IPS-15b (cell line): Measurements from ENCODE around the gene ZNF555.

Experiments
- H3K27me3 ChIP-seq: one replicate; pipeline ENCODE4 v1.6.1; 2013; ENCODE audit warnings: low read length; ENCODE audit not compliant: control insufficient read depth, insufficient read depth
- H3K36me3 ChIP-seq: one replicate; pipeline ENCODE4 v1.6.1; 2013; ENCODE audit warnings: low read length; ENCODE audit not compliant: control insufficient read depth, insufficient read depth
- H3K4me1 ChIP-seq: one replicate; pipeline ENCODE4 v1.6.1; 2013; ENCODE audit warnings: mild to moderate bottlenecking, low read length; ENCODE audit not compliant: control insufficient read depth, insufficient read depth
- H3K4me3 ChIP-seq: one replicate; pipeline ENCODE4 v1.5.1; 2013; ENCODE audit warnings: low read depth, low read length
- H3K9ac ChIP-seq: one replicate; pipeline ENCODE4 v1.6.1; 2013; ENCODE audit warnings: low read depth, mild to moderate bottlenecking, low read length
- H3K9me3 ChIP-seq: one replicate; pipeline ENCODE4 v1.6.1; 2013; ENCODE audit warnings: mild to moderate bottlenecking, low read length; ENCODE audit not compliant: control insufficient read depth, insufficient read depth

ZNF555 gene

GRCh38 chr19:2846180-2846894 is 5.1 kb downstream of the ZNF555 start:
- Histone ChIP-seq H3K27me3 (peaks cover 3% of the 10 kb centered on the region), H3K9me3 (peaks cover 12% of the 10 kb centered on the region), H3K4me3 (no peak overlapping the region), H3K36me3 (peaks cover 2% of the 10 kb centered on the region), H3K9ac (no peak overlapping the region), H3K4me1 (peaks cover 2% of the 10 kb centered on the region)

- peaks cover 14% of the 10 kb centered on the region for H3K36me3 ChIP-seq
- peaks cover 19% of the 10 kb centered on the region for H3K9me3 ChIP-seq
- H3K4me1 ChIP-seq, result no peaks in the 10 kb centered on the region
- H3K27me3 ChIP-seq, result no peaks in the 10 kb centered on the region
- no peak overlapping the region for H3K9ac ChIP-seq
- no peak overlapping the region for H3K4me3 ChIP-seq
These were observed 6.2 kb downstream of the ZNF555 start for GRCh38 chr19:2847507-2847906.

- H3K9me3 ChIP-seq, result peaks cover 30% of the 10 kb centered on the region
- H3K9ac ChIP-seq, result no peak overlapping the region
- H3K4me3 ChIP-seq, result no peak overlapping the region
- no peaks in the 10 kb centered on the region for H3K27me3 ChIP-seq
- H3K4me1 ChIP-seq, result no peaks in the 10 kb centered on the region
- H3K36me3 ChIP-seq, result peaks cover 25% of the 10 kb centered on the region
These were observed 7.3 kb downstream of the ZNF555 start for GRCh38 chr19:2848616-2849015.

- Histone ChIP-seq H3K9me3 (peaks cover 42% of the 10 kb centered on the region), H3K4me1 (no peaks in the 10 kb centered on the region), H3K27me3 (no peaks in the 10 kb centered on the region), H3K36me3 (peaks cover 27% of the 10 kb centered on the region), H3K9ac (no peak overlapping the region), H3K4me3 (no peak overlapping the region)
These were observed 9.1 kb downstream of the ZNF555 start for GRCh38 chr19:2850256-2850925.

- Histone ChIP-seq H3K36me3 (peaks cover 27% of the 10 kb centered on the region), H3K4me3 (no peak overlapping the region), H3K4me1 (no peaks in the 10 kb centered on the region), H3K9ac (no peak overlapping the region), H3K27me3 (no peaks in the 10 kb centered on the region), H3K9me3 (peaks cover 38% of the 10 kb centered on the region)
These were observed 11.3 kb downstream of the ZNF555 start for GRCh38 chr19:2852598-2852997.

GRCh38 chr19:2853015-2853606 is 11.8 kb downstream of the ZNF555 start:
- peaks cover 27% of the 10 kb centered on the region for H3K36me3 ChIP-seq
- peaks cover 38% of the 10 kb centered on the region for H3K9me3 ChIP-seq
- no peaks in the 10 kb centered on the region for H3K4me1 ChIP-seq
- no peak overlapping the region for H3K9ac ChIP-seq
- no peak overlapping the region for H3K4me3 ChIP-seq
- H3K27me3 ChIP-seq, result no peaks in the 10 kb centered on the region

- no peaks in the 10 kb centered on the region for H3K27me3 ChIP-seq
- no peak overlapping the region for H3K4me3 ChIP-seq
- peaks cover 47% of the 10 kb centered on the region for H3K9me3 ChIP-seq
- no peak overlapping the region for H3K9ac ChIP-seq
- H3K4me1 ChIP-seq, result no peaks in the 10 kb centered on the region
- H3K36me3 ChIP-seq, result peaks cover 27% of the 10 kb centered on the region
These were observed 13.6 kb downstream of the ZNF555 start for GRCh38 chr19:2854849-2855248.

GRCh38 chr19:2856457-2857050 is 15.3 kb downstream of the ZNF555 start:
- Histone ChIP-seq H3K4me3 (no peak overlapping the region), H3K27me3 (no peaks in the 10 kb centered on the region), H3K4me1 (no peaks in the 10 kb centered on the region), H3K9ac (no peak overlapping the region), H3K36me3 (peaks cover 23% of the 10 kb centered on the region), H3K9me3 (peaks cover 40% of the 10 kb centered on the region)

GRCh38 chr19:2858864-2859263 is 17.6 kb downstream of the ZNF555 start:
- Histone ChIP-seq H3K4me1 (no peaks in the 10 kb centered on the region), H3K9ac (no peak overlapping the region), H3K36me3 (no peaks in the 10 kb centered on the region), H3K27me3 (no peaks in the 10 kb centered on the region), H3K9me3 (peaks cover 23% of the 10 kb centered on the region), H3K4me3 (no peak overlapping the region)

GRCh38 chr19:2863816-2864215 is 22.5 kb downstream of the ZNF555 start:
- H3K4me3 ChIP-seq, result no peak overlapping the region
- peaks cover 8% of the 10 kb centered on the region for H3K9me3 ChIP-seq
- H3K36me3 ChIP-seq, result no peaks in the 10 kb centered on the region
- no peaks in the 10 kb centered on the region for H3K27me3 ChIP-seq
- H3K4me1 ChIP-seq, result no peaks in the 10 kb centered on the region
- H3K9ac ChIP-seq, result no peak overlapping the region

- Histone ChIP-seq H3K27me3 (no peaks in the 10 kb centered on the region), H3K4me3 (no peak overlapping the region), H3K36me3 (no peaks in the 10 kb centered on the region), H3K9me3 (peaks cover 5% of the 10 kb centered on the region), H3K4me1 (no peaks in the 10 kb centered on the region), H3K9ac (no peak overlapping the region)
These were observed 24.2 kb downstream of the ZNF555 start for GRCh38 chr19:2865334-2866100.
